CD4-positive, alpha-beta T cell treated with Interleukin-15 for 4 hours (primary cell): ENCODE results near the gene CSTF1.

Experiments
- DNase-seq: peaks from one replicate; pipeline ENCODE4 v3.0.0-alpha.2; 2020; ENCODE audit warnings: low spot score

The CSTF1 gene

GRCh38 chr20:56429502-56429901 lies 37.1 kb downstream of the CSTF1 start:
- no peak for DNase-seq

- no peak for DNase-seq
Measured at GRCh38 chr20:56429941-56430340, 37.5 kb downstream of the CSTF1 start.

- no peak for DNase-seq
Measured at GRCh38 chr20:56430461-56430860, 38.0 kb downstream of the CSTF1 start.

- no peak for DNase-seq
Measured at GRCh38 chr20:56430957-56431356, 38.5 kb downstream of the CSTF1 start.

- no peak for DNase-seq
Measured at GRCh38 chr20:56431471-56431870, 39.0 kb downstream of the CSTF1 start.

- DNase-seq, result no peak
Measured at GRCh38 chr20:56433221-56433879, 40.9 kb downstream of the CSTF1 start.

GRCh38 chr20:56433880-56434255 lies 41.4 kb downstream of the CSTF1 start:
- peak; percentile 23 for DNase-seq

GRCh38 chr20:56437196-56437960 lies 44.9 kb downstream of the CSTF1 start:
- no peak for DNase-seq

- no peak for DNase-seq
Measured at GRCh38 chr20:56438284-56438683, 45.8 kb downstream of the CSTF1 start.

GRCh38 chr20:56439771-56440291 lies 47.4 kb downstream of the CSTF1 start:
- no peak for DNase-seq

- peak; percentile 66 for DNase-seq
Measured at GRCh38 chr20:56440346-56441007, 48.0 kb downstream of the CSTF1 start.

GRCh38 chr20:56442389-56443365 lies 50.2 kb downstream of the CSTF1 start:
- no peak for DNase-seq

GRCh38 chr20:56443654-56444540 lies 51.5 kb downstream of the CSTF1 start:
- DNase-seq, result no peak

- no peak for DNase-seq
Measured at GRCh38 chr20:56445130-56445529, 52.7 kb downstream of the CSTF1 start.

- DNase-seq, result no peak
Measured at GRCh38 chr20:56445540-56445939, 53.1 kb downstream of the CSTF1 start.

GRCh38 chr20:56447227-56447626 lies 54.8 kb downstream of the CSTF1 start:
- no peak for DNase-seq

GRCh38 chr20:56449459-56449858 lies 57.0 kb downstream of the CSTF1 start:
- DNase-seq, result no peak

GRCh38 chr20:56451056-56451765 lies 58.8 kb downstream of the CSTF1 start:
- DNase-seq, result no peak

- no peak for DNase-seq
Measured at GRCh38 chr20:56453352-56453751, 60.9 kb downstream of the CSTF1 start.

GRCh38 chr20:56454754-56455153 lies 62.3 kb downstream of the CSTF1 start:
- no peak for DNase-seq
